Measurements from ENCODE around the gene USP25. TPM values are rescaled to one million over a fixed set of nuclear protein-coding genes. Genes with fewer than 3 reads are reported as not detected.

USP25 gene
- total RNA-seq, 3 donors from 2014 or later = 33.5 to 48.2 (median 43.3) TPM

DNA sequence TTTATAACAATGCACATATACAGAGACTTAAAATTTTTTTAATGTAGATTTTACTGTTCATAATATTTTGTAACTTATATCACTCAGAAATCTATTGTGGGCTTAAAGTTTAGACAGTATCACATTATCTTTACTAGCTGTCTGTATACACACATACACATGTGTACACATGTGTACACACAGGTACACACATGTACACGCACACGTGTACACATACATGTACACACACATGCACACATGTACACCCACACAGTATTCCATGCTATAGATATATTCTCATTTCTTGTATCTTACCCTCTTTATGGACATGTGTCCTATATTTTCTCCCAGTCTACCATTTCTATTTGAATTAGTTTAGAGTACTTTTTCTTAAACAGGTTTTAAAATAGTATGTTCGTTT lies 123.3 kb downstream of the USP25 start:
- DNase-seq (no peak), ATAC-seq (no peak)
- no peak overlapping the region for H3K4me3 ChIP-seq
- no peaks in the 10 kb centered on the region for H3K9me3 ChIP-seq
- intact Hi-C loops (cut with DNase I, micrococcal nuclease) = no loop called here
- H3K36me3 ChIP-seq (ENCODE audit: low read depth) = no peaks in the 10 kb centered on the region
- TF ChIP-seq, protein P1, sequence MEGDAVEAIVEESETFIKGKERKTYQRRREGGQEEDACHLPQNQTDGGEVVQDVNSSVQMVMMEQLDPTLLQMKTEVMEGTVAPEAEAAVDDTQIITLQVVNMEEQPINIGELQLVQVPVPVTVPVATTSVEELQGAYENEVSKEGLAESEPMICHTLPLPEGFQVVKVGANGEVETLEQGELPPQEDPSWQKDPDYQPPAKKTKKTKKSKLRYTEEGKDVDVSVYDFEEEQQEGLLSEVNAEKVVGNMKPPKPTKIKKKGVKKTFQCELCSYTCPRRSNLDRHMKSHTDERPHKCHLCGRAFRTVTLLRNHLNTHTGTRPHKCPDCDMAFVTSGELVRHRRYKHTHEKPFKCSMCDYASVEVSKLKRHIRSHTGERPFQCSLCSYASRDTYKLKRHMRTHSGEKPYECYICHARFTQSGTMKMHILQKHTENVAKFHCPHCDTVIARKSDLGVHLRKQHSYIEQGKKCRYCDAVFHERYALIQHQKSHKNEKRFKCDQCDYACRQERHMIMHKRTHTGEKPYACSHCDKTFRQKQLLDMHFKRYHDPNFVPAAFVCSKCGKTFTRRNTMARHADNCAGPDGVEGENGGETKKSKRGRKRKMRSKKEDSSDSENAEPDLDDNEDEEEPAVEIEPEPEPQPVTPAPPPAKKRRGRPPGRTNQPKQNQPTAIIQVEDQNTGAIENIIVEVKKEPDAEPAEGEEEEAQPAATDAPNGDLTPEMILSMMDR (IDR thresholded peaks at IDR 0.05) = no peak
- H3K4me1 ChIP-seq (ENCODE audit: low read depth) = peaks cover 7% of the 10 kb centered on the region

DNA sequence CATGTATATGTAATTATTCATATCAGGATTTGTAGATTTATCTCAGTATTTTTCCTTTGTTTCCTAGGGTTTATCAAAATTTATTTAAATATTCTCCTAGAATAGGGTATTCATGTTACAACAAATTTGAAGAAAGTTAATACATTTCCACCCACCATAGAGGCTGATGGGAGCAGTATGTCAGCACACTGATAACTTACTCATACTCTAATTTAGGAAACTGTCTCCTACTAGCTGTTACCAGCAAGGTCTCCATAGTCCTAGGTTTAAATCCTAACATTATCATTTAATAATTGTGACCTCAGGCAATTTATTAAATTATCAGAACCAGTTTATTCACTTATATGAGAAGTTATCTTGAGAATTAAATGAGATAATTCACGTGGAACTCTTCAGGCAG lies 127.0 kb downstream of the USP25 start:
- TF ChIP-seq, protein P1 (IDR thresholded peaks at IDR 0.05) = no peak
- ATAC-seq (no peak), DNase-seq (no peak)
- intact Hi-C loops (cut with DNase I, micrococcal nuclease) = no loop called here
- no peaks in the 10 kb centered on the region for H3K9me3 ChIP-seq
- no peak overlapping the region for H3K4me3 ChIP-seq
- H3K36me3 ChIP-seq (ENCODE audit: low read depth) = no peaks in the 10 kb centered on the region
- no peaks in the 10 kb centered on the region for H3K4me1 ChIP-seq (ENCODE audit: low read depth)

DNA sequence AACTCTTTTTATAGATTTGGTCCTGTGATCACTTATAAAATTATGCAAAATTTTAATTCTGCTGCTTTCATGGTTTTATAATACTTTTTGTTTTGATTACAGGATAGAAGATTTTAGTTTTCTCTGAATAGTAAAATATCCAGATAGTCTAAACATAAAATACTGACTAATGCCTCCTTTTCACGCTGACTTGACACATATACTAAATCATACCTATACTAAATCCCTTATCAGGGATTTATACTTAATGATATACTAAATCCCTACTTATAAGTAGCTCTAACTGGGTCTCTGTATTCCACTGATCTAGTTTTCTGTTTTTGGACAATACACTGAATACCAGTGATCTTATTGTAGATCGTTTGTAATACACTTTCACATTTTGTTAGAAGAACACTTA lies 128.0 kb downstream of the USP25 start:
- ATAC-seq = no peak

DNA sequence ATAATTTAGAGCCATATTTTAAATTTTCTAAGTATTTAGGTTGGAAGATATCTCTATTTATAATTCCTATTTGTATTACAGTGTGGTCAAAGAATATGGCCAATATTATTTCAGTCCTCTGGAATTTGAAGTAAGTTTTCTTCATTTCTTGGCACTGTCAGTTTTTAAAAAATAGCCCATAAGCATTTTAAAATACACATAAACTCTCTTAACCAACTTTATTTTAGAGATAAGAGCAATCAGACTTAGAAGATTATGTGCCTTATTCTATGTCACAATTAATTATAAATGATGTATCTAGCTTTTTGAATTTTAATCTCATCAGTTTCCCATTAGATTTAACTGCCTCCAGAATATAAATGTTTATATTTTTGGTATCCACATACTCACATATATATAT lies 130.8 kb downstream of the USP25 start:
- Histone ChIP-seq H3K4me1 (ENCODE audit: low read depth) (no peaks in the 10 kb centered on the region), H3K4me3 (no peak overlapping the region), H3K36me3 (ENCODE audit: low read depth) (no peaks in the 10 kb centered on the region), H3K9me3 (no peaks in the 10 kb centered on the region)
- TF ChIP-seq, protein P1 (IDR thresholded peaks at IDR 0.05) = no peak
- ATAC-seq (no peak), DNase-seq (no peak)
- intact Hi-C loops (cut with DNase I, micrococcal nuclease) = no loop called here

More for the DNA sequence above, 128.0 kb downstream of the USP25 start:
- no peaks in the 10 kb centered on the region for H3K4me1 ChIP-seq (ENCODE audit: low read depth)
- no peaks in the 10 kb centered on the region for H3K36me3 ChIP-seq (ENCODE audit: low read depth)
- H3K4me3 ChIP-seq = no peak overlapping the region
- TF ChIP-seq, protein P1 (IDR thresholded peaks at IDR 0.05) = no peak
- no peak for DNase-seq
- intact Hi-C loops (cut with DNase I, micrococcal nuclease) = no loop called here
- no peaks in the 10 kb centered on the region for H3K9me3 ChIP-seq

DNA sequence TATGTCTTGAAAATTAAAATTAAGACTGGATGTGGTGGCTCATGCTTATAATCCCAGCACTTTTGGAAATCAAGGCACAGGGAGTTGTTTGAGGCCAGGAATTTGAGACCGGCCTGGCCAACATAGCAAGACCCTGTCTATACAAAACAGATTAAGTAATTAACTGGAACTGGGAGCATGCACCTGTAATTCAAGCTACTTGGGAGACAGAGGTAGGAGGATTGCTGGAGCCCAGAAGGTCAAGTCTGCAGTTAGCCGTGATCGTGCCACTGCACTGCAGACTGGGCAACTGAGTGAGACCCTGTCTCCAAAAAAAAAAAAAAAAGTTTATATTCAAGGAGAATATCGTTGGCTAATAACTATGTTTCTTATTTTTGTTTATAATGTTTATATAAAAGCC lies 139.2 kb downstream of the USP25 start:
- ATAC-seq = no peak
- TF ChIP-seq, protein P1 (IDR thresholded peaks at IDR 0.05) = no peak
- DNase-seq = no peak
- Histone ChIP-seq H3K36me3 (ENCODE audit: low read depth) (no peaks in the 10 kb centered on the region), H3K4me1 (ENCODE audit: low read depth) (no peaks in the 10 kb centered on the region), H3K9me3 (no peaks in the 10 kb centered on the region), H3K4me3 (no peak overlapping the region)
- intact Hi-C loops (cut with DNase I, micrococcal nuclease) = no loop called here

DNA sequence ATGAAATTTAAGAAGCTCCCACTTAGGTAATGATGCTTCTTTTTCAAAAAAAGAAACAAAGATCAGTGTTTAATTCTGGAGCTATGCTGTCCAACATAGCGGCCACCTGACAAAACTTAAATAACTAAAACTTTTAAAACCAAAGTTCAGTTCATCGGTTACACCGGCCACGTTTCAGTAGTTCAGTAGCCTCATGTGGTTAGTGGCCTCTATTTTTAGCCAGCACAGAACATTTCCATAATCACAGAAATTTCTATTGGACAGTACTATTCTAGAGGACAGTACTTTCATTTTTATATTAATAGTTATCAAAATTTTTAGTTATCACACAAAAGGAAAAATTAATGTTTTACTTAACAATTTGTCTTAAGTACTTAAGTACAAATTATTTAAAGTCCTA lies 141.0 kb downstream of the USP25 start:
- Histone ChIP-seq H3K4me1 (ENCODE audit: low read depth) (no peaks in the 10 kb centered on the region), H3K9me3 (no peaks in the 10 kb centered on the region), H3K4me3 (no peak overlapping the region), H3K36me3 (ENCODE audit: low read depth) (no peaks in the 10 kb centered on the region)
- no peak for ATAC-seq
- intact Hi-C loops (cut with DNase I, micrococcal nuclease) = no loop called here
- TF ChIP-seq, protein P1 (IDR thresholded peaks at IDR 0.05) = no peak
- no peak for DNase-seq
